Activated CD4-positive, alpha-beta T cell treated with anti-CD3 and anti-CD28 coated beads for 36 hours (primary cell): Measurements from ENCODE around the gene SLC36A2. TPM values are rescaled to one million over a fixed set of nuclear protein-coding genes. Genes with fewer than 3 reads are reported as not detected.

Experiments
- ATAC-seq: fragments of 200-7000 bp; cut with Tn5 transposase; one replicate; pipeline ENCODE4 v1.10.0; 2021; ENCODE audit warnings: mild to moderate bottlenecking, moderate library complexity
- CTCF ChIA-PET: fragments of 350-600 bp; sonication (Branson Sonifier 250); formaldehyde crosslinking; loops from one replicate; lab custom pipeline; 2021; ENCODE audit warnings: antibody characterized with exemption; lab: Charles Lee
- POLR2A ChIA-PET: fragments of 350-600 bp; sonication (Branson Sonifier 250); formaldehyde crosslinking; loops from one replicate; lab custom pipeline; 2021; ENCODE audit warnings: antibody characterized with exemption, inconsistent platforms; lab: Charles Lee
- DNase-seq: peaks from one replicate; pipeline ENCODE4 v3.0.0-alpha.2; 2020
- H3K27ac Mint-ChIP-seq: one replicate; pipeline ENCODE4 v1.8.0; 2021; ENCODE audit warnings: mixed read lengths
- H3K27me3 Mint-ChIP-seq: one replicate; pipeline ENCODE4 v1.8.0; 2021; ENCODE audit warnings: mixed read lengths
- H3K36me3 Mint-ChIP-seq: one replicate; pipeline ENCODE4 v1.8.0; 2021; ENCODE audit warnings: low read depth, mixed read lengths
- H3K4me1 Mint-ChIP-seq: one replicate; pipeline ENCODE4 v1.8.0; 2021; ENCODE audit warnings: mixed read lengths
- H3K4me3 Mint-ChIP-seq: one replicate; pipeline ENCODE4 v1.8.0; 2021; ENCODE audit warnings: mild to moderate bottlenecking, moderate library complexity, mixed read lengths
- H3K9me3 Mint-ChIP-seq: one replicate; pipeline ENCODE4 v1.8.0; 2021; ENCODE audit warnings: low read depth, mixed read lengths
- intact Hi-C, 2 experiments: fragments of 100-400 bp; cut with DNase I in 1 of 2; cut with micrococcal nuclease in 1 of 2; formaldehyde crosslinking; loops; one replicate each; pipeline versions ENCODE4 v1.14.2 to v1.15.1; 2022 to 2024; cut with DNase I, micrococcal nuclease
- total RNA-seq, 2 experiments: library from RNA; stranded (reverse); gene quantifications; one replicate each; pipeline ENCODE4 v1.2.3, GENCODE V29; 2021

Gene SLC36A2
- total RNA-seq, 2 experiments from 2014 or later: not detected

DNA sequence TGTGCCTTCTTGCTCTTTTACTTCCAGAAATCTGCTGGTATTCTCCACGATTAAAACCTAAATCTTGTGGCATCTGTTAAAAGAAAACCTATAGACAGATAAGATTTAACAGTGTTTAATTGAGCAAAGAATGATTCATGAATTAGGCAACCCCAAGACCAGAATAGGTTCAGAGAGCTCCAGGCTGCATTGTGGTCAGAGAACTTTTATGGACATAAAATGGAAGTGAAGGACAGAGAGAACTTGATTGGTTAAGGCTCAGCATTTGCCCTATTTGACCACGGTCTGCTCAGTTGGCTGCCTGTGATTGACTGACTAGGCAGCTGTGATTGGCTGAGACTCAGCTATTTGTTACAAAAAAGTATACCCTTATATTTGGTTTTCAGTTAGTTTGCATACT is 10.4 kb upstream of the SLC36A2 start:
- intact Hi-C loops: no loop called here

DNA sequence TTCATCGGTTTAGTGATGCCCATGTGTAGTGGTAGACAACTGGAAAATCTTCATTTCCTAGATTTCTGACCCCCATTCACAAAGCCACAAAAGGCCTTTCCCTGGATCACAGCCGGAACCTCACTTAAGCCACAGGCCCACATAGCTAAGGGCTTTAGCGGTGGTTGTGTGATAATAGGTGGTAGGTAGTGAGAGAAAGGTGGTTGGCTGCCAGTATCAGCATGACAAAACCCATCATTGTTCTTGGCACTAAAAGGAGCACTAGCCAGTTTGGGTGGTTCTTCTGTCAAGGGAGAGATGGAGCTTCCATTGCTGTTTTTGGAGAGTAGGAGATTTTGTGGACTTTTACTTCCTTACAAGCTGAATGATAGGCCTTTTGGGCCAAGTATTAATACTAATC is 9.7 kb upstream of the SLC36A2 start:
- Mint-ChIP-seq H3K36me3 (no peaks in the 10 kb centered on the region), H3K4me3 (no peak overlapping the region), H3K9me3 (peaks cover 9% of the 10 kb centered on the region), H3K27ac (no peak overlapping the region), H3K27me3 (peaks cover 6% of the 10 kb centered on the region), H3K4me1 (no peaks in the 10 kb centered on the region)
- intact Hi-C loops: no loop called here
- DNase-seq (no peak), ATAC-seq (no peak)
- CTCF ChIA-PET: interaction anchor here (0.8 kb wide), 1 partner anchor 74 kb away, joined by 3 read pairs; no protein-coding TSS in a partner anchor
- POLR2A ChIA-PET: no interaction called here

More for the DNA sequence above, 10.4 kb upstream of the SLC36A2 start:
- DNase-seq (no peak), ATAC-seq (no peak)
- H3K27me3 Mint-ChIP-seq: peaks cover 6% of the 10 kb centered on the region
- no peaks in the 10 kb centered on the region for H3K4me1 Mint-ChIP-seq
- CTCF ChIA-PET: interaction anchor here (0.8 kb wide), 1 partner anchor 73 kb away, joined by 3 read pairs; no protein-coding TSS in a partner anchor
- POLR2A ChIA-PET: no interaction called here
- H3K4me3 Mint-ChIP-seq: no peak overlapping the region
- no peaks in the 10 kb centered on the region for H3K36me3 Mint-ChIP-seq
- peaks cover 12% of the 10 kb centered on the region for H3K9me3 Mint-ChIP-seq
- no peak overlapping the region for H3K27ac Mint-ChIP-seq

DNA sequence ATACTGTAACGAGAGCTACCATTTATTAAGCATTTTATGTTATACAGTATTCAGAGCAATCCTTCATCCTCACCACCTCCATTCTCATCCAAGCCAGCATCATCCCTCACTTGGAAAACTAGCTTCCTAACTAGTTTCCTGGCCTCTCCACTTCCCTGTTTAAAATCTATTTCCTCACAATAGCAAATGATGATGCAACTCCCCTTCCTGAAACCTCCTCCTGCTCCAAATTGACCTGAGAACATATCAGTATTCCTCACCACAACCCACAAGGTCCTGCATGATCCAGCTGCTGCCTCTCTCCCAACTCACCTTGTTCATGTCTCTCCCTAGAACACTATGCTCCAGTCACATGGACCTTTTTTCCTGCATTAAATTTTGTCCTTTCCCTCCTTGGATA is 4.3 kb upstream of the SLC36A2 start:
- no peak overlapping the region for H3K4me3 Mint-ChIP-seq
- intact Hi-C loops: no loop called here
- DNase-seq (no peak), ATAC-seq (no peak)
- H3K27me3 Mint-ChIP-seq: peaks cover 16% of the 10 kb centered on the region
- H3K36me3 Mint-ChIP-seq: no peaks in the 10 kb centered on the region
- ChIA-PET CTCF (no interaction called here), POLR2A (no interaction called here)
- H3K27ac Mint-ChIP-seq: no peak overlapping the region
- no peaks in the 10 kb centered on the region for H3K9me3 Mint-ChIP-seq
- H3K4me1 Mint-ChIP-seq: no peaks in the 10 kb centered on the region

DNA sequence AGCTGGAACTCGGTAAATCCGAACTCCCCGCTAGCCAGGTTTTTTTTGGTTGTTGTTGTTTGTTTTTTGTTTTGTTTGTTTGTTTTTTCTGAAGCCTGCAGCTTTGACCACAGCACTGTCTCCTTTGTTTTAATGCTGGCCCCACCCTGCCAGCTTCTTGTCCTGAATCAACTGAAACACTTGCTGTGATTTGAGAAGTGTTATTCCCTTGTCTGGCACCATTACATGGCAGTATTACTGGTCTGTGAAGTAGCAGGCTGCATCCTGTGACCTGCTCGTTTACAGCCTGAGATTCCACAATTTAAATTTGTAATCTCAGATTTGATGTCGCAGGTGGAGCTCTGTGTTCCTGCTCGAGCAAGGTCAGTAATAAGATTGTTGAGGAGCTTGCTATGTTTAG is 1.4 kb upstream of the SLC36A2 start:
- peaks cover 16% of the 10 kb centered on the region for H3K27me3 Mint-ChIP-seq
- no peaks in the 10 kb centered on the region for H3K36me3 Mint-ChIP-seq
- H3K4me1 Mint-ChIP-seq: no peaks in the 10 kb centered on the region
- ATAC-seq (no peak), DNase-seq (no peak)
- H3K9me3 Mint-ChIP-seq: no peaks in the 10 kb centered on the region
- H3K4me3 Mint-ChIP-seq: no peak overlapping the region
- POLR2A ChIA-PET: no interaction called here
- no peak overlapping the region for H3K27ac Mint-ChIP-seq
- CTCF ChIA-PET: interaction anchor here (1.0 to 2.2 kb wide), 6 partner anchors 29 to 805 kb away, joined by 3 to 10 read pairs (median 4); no protein-coding TSS in a partner anchor
- intact Hi-C loops: no loop called here

DNA sequence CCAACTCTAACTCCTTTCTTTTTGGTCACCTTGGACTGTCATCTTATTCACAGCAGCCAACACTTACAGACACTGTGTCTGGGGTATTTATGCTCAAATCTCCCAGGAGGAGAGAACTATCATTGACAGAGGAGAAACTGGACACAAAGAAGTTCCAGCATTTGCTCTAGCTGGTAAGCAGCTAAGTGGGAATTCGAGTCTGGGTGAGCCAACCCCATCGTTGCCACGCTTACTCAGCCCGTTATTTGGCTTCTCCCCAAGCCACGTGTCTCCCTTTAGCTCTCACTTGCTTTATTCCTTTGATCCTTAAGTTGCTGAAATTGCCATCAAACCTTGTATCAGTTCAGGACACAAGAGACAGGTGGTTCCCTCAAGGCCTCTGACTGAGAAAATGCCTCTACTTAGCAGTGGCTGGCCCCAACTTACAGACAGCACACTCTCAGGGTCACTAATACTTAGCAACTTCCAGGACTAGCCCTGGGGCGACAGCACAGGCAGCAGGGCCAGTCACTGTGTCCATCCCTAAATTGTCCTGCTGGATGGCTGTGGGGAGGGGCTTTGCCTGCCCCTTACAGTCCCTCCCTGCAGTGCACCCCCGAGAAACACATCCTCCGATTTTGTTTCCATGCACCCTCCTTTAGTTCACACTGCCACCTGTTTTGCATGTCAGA is 1.4 kb downstream of the SLC36A2 start:
- H3K36me3 Mint-ChIP-seq: no peaks in the 10 kb centered on the region
- CTCF ChIA-PET: interaction anchor here (0.6 kb wide), 1 partner anchor 32 kb away, joined by 3 read pairs; no protein-coding TSS in a partner anchor
- H3K27ac Mint-ChIP-seq: no peak overlapping the region
- no peak for ATAC-seq
- intact Hi-C loops: no loop called here
- no peak for DNase-seq
- no peak overlapping the region for H3K4me3 Mint-ChIP-seq
- peaks cover 25% of the 10 kb centered on the region for H3K27me3 Mint-ChIP-seq
- H3K9me3 Mint-ChIP-seq: no peaks in the 10 kb centered on the region
- POLR2A ChIA-PET: no interaction called here
- H3K4me1 Mint-ChIP-seq: no peaks in the 10 kb centered on the region

DNA sequence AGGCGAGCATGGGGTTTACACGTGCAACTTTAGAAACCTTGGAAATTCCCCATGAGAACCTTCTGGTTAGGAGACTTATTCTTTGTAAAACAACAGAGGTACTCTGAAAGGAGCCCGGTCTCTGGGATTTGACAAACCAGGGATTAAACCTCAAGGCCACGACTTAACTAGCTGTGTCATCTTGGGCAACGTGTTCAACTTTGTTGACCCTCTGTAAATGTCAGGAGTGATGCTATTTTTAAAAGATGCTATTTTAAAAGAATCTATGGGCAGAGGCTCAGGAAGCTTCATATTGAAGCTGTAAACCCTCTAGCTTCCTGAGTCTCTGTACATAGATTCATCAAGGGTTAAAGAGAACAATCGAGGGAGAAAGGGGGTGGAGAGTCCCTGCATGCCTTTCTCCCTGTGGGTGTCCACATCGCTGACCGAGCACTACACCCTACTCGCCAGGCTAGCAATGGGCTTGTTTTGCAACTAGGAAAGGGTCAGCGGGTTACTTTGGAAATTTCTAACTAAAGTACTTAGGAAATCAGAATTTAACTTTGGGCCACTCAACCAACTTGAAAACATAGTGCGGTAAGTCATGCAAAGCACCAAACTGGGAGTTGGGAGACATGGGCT is 2.1 kb downstream of the SLC36A2 start:
- Mint-ChIP-seq H3K27me3 (peaks cover 27% of the 10 kb centered on the region), H3K4me3 (no peak overlapping the region), H3K4me1 (no peaks in the 10 kb centered on the region), H3K36me3 (no peaks in the 10 kb centered on the region), H3K27ac (no peak overlapping the region), H3K9me3 (no peaks in the 10 kb centered on the region)
- intact Hi-C loops: no loop called here
- ChIA-PET POLR2A (no interaction called here), CTCF (interaction anchor here (0.6 kb wide), 1 partner anchor 33 kb away, joined by 3 read pairs; no protein-coding TSS in a partner anchor)
- DNase-seq (no peak), ATAC-seq (no peak)

DNA sequence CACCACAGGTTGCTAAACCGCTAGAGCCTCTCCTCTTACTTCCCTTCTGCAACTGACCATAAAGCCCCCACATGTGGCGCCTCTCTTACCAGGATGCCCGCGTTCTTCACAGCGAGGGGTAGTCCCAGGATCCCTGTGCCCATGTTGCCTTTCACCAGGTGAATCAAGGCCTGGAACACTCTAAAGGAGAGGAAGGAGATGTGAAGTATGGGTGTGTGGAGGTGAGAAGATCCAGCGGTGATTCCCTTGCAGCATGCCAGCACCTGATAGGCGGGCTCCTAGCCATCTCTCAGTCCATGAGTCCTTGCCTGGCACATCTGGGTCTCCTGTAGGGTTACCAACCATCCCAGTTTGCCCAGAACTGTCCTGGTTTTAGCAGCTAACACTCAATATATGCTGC is 3.3 kb downstream of the SLC36A2 start:
- Mint-ChIP-seq H3K9me3 (no peaks in the 10 kb centered on the region), H3K4me1 (no peaks in the 10 kb centered on the region), H3K36me3 (no peaks in the 10 kb centered on the region), H3K27me3 (peaks cover 32% of the 10 kb centered on the region), H3K27ac (no peak overlapping the region), H3K4me3 (no peak overlapping the region)
- CTCF ChIA-PET: no interaction called here
- no peak for ATAC-seq
- intact Hi-C loops: no loop called here
- POLR2A ChIA-PET: no interaction called here
- no peak for DNase-seq

DNA sequence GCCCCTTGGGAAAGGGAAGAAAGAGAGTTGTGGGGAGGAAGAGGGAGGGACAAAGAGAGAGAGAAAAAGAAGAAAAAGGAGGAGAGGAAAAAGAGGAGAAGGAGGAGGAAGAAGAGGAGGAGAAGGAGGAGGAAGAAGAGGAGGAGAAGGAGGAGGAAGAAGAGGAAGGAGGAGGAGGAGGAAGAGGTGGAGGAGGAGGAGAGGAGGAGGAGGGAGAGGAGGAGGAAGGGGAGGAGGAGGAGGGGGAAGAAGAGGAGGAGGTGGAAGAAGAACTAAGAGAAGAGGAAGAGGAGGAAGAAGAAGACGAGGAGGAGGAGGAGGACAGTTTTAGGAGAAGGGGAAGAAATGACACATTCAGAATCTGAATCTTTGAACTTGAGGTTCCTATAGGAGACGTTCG is 7.4 kb downstream of the SLC36A2 start:
- intact Hi-C loops: no loop called here
- H3K27ac Mint-ChIP-seq: no peak overlapping the region
- ATAC-seq (no peak), DNase-seq (no peak)
- H3K36me3 Mint-ChIP-seq: no peaks in the 10 kb centered on the region
- ChIA-PET POLR2A (no interaction called here), CTCF (interaction anchor here (1.6 kb wide), 1 partner anchor 24 kb away, joined by 6 read pairs; no protein-coding TSS in a partner anchor)
- H3K4me1 Mint-ChIP-seq: no peaks in the 10 kb centered on the region
- H3K27me3 Mint-ChIP-seq: peaks cover 31% of the 10 kb centered on the region
- no peaks in the 10 kb centered on the region for H3K9me3 Mint-ChIP-seq
- no peak overlapping the region for H3K4me3 Mint-ChIP-seq

DNA sequence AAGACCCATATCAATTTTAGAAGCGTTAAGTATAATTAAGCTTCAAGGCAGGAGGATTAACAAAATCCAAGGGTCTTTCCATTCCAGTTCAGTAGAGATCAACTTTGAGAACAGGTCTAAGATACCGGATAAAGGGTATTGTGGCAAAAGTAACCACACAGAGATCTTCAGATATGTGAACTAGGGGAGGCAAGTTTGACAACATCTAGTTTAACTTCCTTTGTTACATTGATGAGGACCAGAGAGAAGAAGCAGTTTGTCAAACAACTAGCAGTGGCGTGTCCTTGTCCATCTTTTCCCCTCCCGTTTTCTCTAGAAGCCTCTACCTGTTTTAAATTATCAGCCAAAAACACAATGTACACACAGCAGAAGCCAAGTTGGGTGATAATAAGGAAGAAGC is 8.6 kb downstream of the SLC36A2 start:
- H3K36me3 Mint-ChIP-seq: no peaks in the 10 kb centered on the region
- ATAC-seq (no peak), DNase-seq (no peak)
- H3K9me3 Mint-ChIP-seq: no peaks in the 10 kb centered on the region
- peaks cover 26% of the 10 kb centered on the region for H3K27me3 Mint-ChIP-seq
- H3K4me3 Mint-ChIP-seq: no peak overlapping the region
- intact Hi-C loops: no loop called here
- no peaks in the 10 kb centered on the region for H3K4me1 Mint-ChIP-seq
- ChIA-PET CTCF (interaction anchor here (0.6 to 1.6 kb wide), 3 partner anchors 11 to 25 kb away, joined by 3 to 6 read pairs (median 4); no protein-coding TSS in a partner anchor), POLR2A (interaction anchor here (0.6 to 0.8 kb wide), 2 partner anchors 9 to 23 kb away, joined by 3 to 5 read pairs; no protein-coding TSS in a partner anchor)
- no peak overlapping the region for H3K27ac Mint-ChIP-seq

DNA sequence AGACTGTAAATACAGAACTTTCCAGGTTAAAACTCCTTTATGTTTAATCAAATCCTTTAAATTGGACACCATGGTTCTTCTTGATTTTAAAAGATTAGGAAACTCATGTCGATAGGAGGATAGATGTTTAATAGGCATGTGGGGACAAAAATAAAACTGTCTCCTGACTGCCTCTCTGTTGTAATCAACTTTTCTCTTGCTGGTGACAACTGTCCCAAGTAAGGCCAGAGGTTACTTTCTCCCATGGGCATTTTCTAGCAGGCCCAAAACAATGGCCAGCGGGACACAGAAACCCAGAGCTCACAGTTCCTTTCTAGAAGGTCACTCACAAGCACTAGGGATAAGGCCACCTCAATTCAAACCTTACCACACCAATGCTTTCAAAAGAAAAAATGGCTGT is 14.5 kb downstream of the SLC36A2 start:
- H3K36me3 Mint-ChIP-seq: no peaks in the 10 kb centered on the region
- no peak overlapping the region for H3K27ac Mint-ChIP-seq
- no peak overlapping the region for H3K4me3 Mint-ChIP-seq
- no peaks in the 10 kb centered on the region for H3K9me3 Mint-ChIP-seq
- DNase-seq: no peak
- peaks cover 4% of the 10 kb centered on the region for H3K27me3 Mint-ChIP-seq
- ChIA-PET POLR2A (no interaction called here), CTCF (interaction anchor here (0.6 to 1.0 kb wide), 2 partner anchors 17 to 55 kb away, joined by 3 to 5 read pairs; no protein-coding TSS in a partner anchor)
- no peak for ATAC-seq
- intact Hi-C loops: no loop called here
- peaks cover 2% of the 10 kb centered on the region for H3K4me1 Mint-ChIP-seq

DNA sequence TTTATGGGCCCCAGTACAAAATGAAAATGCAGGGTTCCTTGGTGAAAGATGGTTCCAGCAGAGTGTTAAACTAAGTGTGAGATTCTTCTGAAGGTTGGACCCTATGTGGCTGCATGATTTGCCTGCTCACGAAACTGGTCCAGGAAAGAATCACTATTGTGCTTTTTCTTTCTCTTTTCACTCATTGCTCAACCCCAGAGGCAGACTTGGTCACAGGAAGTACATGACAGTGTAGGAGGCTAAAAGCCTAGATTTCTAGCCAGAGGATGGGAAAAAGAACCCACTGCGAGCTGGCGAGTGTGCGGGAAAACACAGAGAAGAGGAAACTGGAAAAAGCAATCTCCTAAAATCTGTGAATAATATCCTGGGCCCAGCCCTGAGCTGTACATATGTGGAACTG is 18.6 kb downstream of the SLC36A2 start:
- Mint-ChIP-seq H3K36me3 (no peaks in the 10 kb centered on the region), H3K9me3 (no peaks in the 10 kb centered on the region), H3K27me3 (peaks cover 4% of the 10 kb centered on the region), H3K4me1 (peaks cover 2% of the 10 kb centered on the region), H3K4me3 (no peak overlapping the region), H3K27ac (no peak overlapping the region)
- ChIA-PET CTCF (interaction anchor here (0.7 kb wide), 1 partner anchor 474 kb away, joined by 4 read pairs; no protein-coding TSS in a partner anchor), POLR2A (no interaction called here)
- intact Hi-C loops: no loop called here
- DNase-seq (peak; percentile 16), ATAC-seq (peak; percentile 51)
